Parathyroid adenoma (tissue), 2 donors: ENCODE data around the gene C10orf53.

Source experiments
- H2AFZ ChIP-seq: fragments of 300-600 bp; sonication (generic); one replicate; pipeline ENCODE4 v1.7.0; 2017; ENCODE audit warnings: antibody characterized with exemption, mild to moderate bottlenecking
- H3K27ac ChIP-seq: fragments of 300-600 bp; sonication (generic); one replicate; pipeline ENCODE4 v1.7.0; 2017
- H3K27me3 ChIP-seq: fragments of 300-600 bp; sonication (generic); one replicate; pipeline ENCODE4 v1.7.0; 2017; ENCODE audit warnings: low read length; ENCODE audit not compliant: control insufficient read depth, insufficient read depth
- H3K36me3 ChIP-seq: fragments of 300-600 bp; sonication (generic); one replicate; pipeline ENCODE4 v1.7.0; 2017; ENCODE audit warnings: low read length; ENCODE audit not compliant: control insufficient read depth, insufficient read depth
- H3K4me1 ChIP-seq: fragments of 300-600 bp; sonication (generic); one replicate; pipeline ENCODE4 v1.7.0; 2017; ENCODE audit warnings: control low read depth
- H3K4me2 ChIP-seq: fragments of 300-600 bp; sonication (generic); one replicate; pipeline ENCODE4 v1.7.0; 2017; ENCODE audit warnings: low read length
- H3K4me3 ChIP-seq: fragments of 300-600 bp; sonication (generic); one replicate; pipeline ENCODE4 v1.7.0; 2017; ENCODE audit warnings: low read depth, low read length
- H3K79me2 ChIP-seq: fragments of 300-600 bp; sonication (generic); one replicate; pipeline ENCODE4 v1.7.0; 2017; ENCODE audit warnings: control low read depth
- H3K9ac ChIP-seq: fragments of 300-600 bp; sonication (generic); one replicate; pipeline ENCODE4 v1.7.0; 2017; ENCODE audit warnings: mild to moderate bottlenecking
- H3K9me3 ChIP-seq: fragments of 300-600 bp; sonication (generic); one replicate; pipeline ENCODE4 v1.7.0; 2017; ENCODE audit warnings: low read length; ENCODE audit not compliant: control insufficient read depth
- CTCF ChIP-seq: fragments of 300-600 bp; sonication (generic); IDR thresholded peaks from one replicate; pipeline ENCODE4 v1.7.0; 2017; ENCODE audit warnings: antibody characterized with exemption, mild to moderate bottlenecking
- donor health status: primary hyperparathyroidism.

Gene C10orf53

GRCh38 chr10:49662169-49662830 is 17.2 kb upstream of the C10orf53 start:
- Histone ChIP-seq H3K4me2 (no peak overlapping the region), H3K79me2 (no peaks in the 10 kb centered on the region), H3K9me3 (no peaks in the 10 kb centered on the region), H3K4me3 (no peak overlapping the region), H3K27me3 (no peaks in the 10 kb centered on the region), H3K9ac (no peak overlapping the region), H3K27ac (no peak overlapping the region), H2AFZ (no peak overlapping the region), H3K4me1 (no peaks in the 10 kb centered on the region), H3K36me3 (no peaks in the 10 kb centered on the region)
- no peak for TF ChIP-seq CTCF

DNA sequence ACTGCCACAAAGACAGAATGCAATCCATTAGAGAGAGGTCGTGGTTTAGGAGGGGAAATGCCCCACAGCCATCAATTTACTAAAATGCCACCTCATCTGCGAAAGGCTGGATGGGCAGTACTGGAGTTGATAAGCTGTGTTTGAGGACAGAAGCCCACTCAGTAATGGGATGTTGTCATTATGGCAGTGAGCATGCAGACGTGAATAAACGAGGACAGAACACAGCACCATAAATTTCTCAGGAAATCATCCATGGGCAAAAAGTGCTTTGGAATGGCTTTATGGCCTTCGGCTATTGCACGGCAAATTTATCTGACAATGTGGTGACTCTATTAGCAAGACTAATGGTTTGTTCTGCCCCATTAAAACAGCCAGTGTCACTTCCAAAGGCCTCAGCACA is 15.9 kb upstream of the C10orf53 start:
- Histone ChIP-seq H3K9me3 (no peaks in the 10 kb centered on the region), H3K27me3 (no peaks in the 10 kb centered on the region), H2AFZ (no peak overlapping the region)

DNA sequence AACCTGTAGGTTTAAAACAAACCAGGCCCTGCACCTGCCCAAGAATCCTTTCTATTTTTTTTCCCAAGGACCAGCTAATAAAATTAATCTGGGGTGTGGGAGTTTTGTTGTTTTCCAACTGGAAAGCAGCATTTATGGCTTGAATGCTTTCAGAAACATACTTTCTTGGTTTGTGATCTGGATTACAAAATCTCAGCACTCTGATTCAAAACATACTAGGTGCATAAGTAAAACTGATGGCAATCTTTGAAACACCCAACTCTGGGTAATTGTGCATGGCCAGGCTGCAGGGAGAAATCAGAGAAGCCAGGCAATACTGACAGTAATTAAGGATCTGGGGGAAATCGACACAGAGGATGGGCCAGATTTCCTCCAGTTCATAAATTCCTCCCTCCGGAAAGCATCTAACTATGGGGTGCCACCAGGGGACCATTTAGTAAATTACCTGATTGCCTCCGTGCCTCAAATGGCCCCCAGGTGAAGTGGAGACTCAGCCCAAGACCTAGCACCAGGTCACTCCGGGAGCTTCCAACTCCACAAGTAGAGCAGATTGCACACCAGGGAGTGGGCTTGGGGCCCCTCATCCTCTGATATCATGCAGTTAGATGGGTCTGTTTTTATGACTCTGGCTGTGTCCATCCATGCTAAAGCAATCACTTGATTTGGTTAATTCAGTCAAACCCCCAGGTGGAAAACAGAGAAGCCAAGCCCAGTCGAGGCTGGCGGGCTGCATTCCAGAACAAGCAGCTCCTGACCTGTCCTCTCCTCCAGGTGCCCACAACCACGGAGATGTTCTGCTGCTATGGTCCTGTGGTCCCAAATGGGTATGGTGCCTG is 15.2 kb upstream of the C10orf53 start:
- H3K27ac ChIP-seq = no peak overlapping the region
- no peaks in the 10 kb centered on the region for H3K4me1 ChIP-seq
- H3K79me2 ChIP-seq = no peaks in the 10 kb centered on the region
- no peak overlapping the region for H3K4me2 ChIP-seq
- no peak overlapping the region for H3K9ac ChIP-seq
- TF ChIP-seq CTCF = no peak
- H3K9me3 ChIP-seq = no peaks in the 10 kb centered on the region
- H3K27me3 ChIP-seq = no peaks in the 10 kb centered on the region
- no peak overlapping the region for H3K4me3 ChIP-seq
- H2AFZ ChIP-seq = no peak overlapping the region
- H3K36me3 ChIP-seq = no peaks in the 10 kb centered on the region

More for the DNA sequence above, 15.9 kb upstream of the C10orf53 start:
- Histone ChIP-seq H3K79me2 (no peaks in the 10 kb centered on the region), H3K27ac (no peak overlapping the region), H3K4me3 (no peak overlapping the region), H3K9ac (no peak overlapping the region), H3K4me1 (no peaks in the 10 kb centered on the region), H3K36me3 (no peaks in the 10 kb centered on the region), H3K4me2 (no peak overlapping the region)
- no peak for TF ChIP-seq CTCF

- H3K27ac ChIP-seq = no peak overlapping the region
- no peak for TF ChIP-seq CTCF
- no peaks in the 10 kb centered on the region for H3K36me3 ChIP-seq
- H3K4me2 ChIP-seq = no peak overlapping the region
- H3K4me1 ChIP-seq = no peaks in the 10 kb centered on the region
- no peaks in the 10 kb centered on the region for H3K27me3 ChIP-seq
- H2AFZ ChIP-seq = no peak overlapping the region
- H3K9me3 ChIP-seq = no peaks in the 10 kb centered on the region
- no peak overlapping the region for H3K9ac ChIP-seq
- H3K4me3 ChIP-seq = no peak overlapping the region
- H3K79me2 ChIP-seq = no peaks in the 10 kb centered on the region
Measured at GRCh38 chr10:49664842-49665355, 14.6 kb upstream of the C10orf53 start.
